ENCODE data around the gene KLHDC7A.

DNA sequence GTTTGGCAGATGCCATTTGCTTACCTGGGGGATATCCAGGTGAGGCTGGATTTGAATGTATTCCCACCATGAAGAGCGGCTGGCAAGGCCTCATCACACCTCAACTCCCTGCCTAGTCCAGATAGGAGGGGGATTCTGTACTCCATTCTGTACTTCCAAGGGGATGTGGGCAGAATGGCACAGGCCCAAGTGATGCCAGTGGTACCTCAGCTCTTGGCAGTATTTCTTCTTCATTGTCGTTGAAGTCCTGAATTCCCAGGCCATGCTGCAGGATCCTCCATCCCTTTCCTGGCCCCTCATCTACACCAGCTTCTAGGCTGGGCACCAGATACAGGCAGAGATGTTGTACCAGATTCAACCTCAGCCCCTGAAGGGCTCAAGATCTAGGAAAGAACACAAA, 47.9 kb downstream of the KLHDC7A start:
- TF ChIP-seq, protein P1, sequence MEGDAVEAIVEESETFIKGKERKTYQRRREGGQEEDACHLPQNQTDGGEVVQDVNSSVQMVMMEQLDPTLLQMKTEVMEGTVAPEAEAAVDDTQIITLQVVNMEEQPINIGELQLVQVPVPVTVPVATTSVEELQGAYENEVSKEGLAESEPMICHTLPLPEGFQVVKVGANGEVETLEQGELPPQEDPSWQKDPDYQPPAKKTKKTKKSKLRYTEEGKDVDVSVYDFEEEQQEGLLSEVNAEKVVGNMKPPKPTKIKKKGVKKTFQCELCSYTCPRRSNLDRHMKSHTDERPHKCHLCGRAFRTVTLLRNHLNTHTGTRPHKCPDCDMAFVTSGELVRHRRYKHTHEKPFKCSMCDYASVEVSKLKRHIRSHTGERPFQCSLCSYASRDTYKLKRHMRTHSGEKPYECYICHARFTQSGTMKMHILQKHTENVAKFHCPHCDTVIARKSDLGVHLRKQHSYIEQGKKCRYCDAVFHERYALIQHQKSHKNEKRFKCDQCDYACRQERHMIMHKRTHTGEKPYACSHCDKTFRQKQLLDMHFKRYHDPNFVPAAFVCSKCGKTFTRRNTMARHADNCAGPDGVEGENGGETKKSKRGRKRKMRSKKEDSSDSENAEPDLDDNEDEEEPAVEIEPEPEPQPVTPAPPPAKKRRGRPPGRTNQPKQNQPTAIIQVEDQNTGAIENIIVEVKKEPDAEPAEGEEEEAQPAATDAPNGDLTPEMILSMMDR (conservative IDR thresholded peaks at IDR 0.05; ENCODE audit: low read length), result no peak
- no peak for TF ChIP-seq EZH2phosphoT487 (IDR thresholded peaks at IDR 0.05; ENCODE audit: borderline replicate concordance)

All from Loucy (cell line).